NCI-H446 treated with DMSO at 0.1 percent for 48 hours (cell line): ENCODE results near the gene ZNF594.
"Not testable (repeated sequence)": the region's sequence is repeated elsewhere in the genome, so short reads cannot be mapped to it uniquely, and the experiment has no call there.

Experiments used
- DNase-seq: peaks from one replicate; lab custom pipeline; 2025; lab: John Stamatoyannopoulos, UW

Gene ZNF594

GRCh38 chr17:5201011-5201410 lies 9.3 kb upstream of the ZNF594 start:
- DNase-seq, result no peak

GRCh38 chr17:5200360-5200759 lies 8.7 kb upstream of the ZNF594 start:
- DNase-seq, result no peak

GRCh38 chr17:5198472-5198871 lies 6.8 kb upstream of the ZNF594 start:
- DNase-seq, result no peak

GRCh38 chr17:5194346-5194745 lies 2.7 kb upstream of the ZNF594 start:
- no peak for DNase-seq

GRCh38 chr17:5184288-5184687 lies 7.4 kb downstream of the ZNF594 start:
- DNase-seq, result no peak

- no peak for DNase-seq
These were observed 8.3 kb downstream of the ZNF594 start for GRCh38 chr17:5183410-5183793.

DNA sequence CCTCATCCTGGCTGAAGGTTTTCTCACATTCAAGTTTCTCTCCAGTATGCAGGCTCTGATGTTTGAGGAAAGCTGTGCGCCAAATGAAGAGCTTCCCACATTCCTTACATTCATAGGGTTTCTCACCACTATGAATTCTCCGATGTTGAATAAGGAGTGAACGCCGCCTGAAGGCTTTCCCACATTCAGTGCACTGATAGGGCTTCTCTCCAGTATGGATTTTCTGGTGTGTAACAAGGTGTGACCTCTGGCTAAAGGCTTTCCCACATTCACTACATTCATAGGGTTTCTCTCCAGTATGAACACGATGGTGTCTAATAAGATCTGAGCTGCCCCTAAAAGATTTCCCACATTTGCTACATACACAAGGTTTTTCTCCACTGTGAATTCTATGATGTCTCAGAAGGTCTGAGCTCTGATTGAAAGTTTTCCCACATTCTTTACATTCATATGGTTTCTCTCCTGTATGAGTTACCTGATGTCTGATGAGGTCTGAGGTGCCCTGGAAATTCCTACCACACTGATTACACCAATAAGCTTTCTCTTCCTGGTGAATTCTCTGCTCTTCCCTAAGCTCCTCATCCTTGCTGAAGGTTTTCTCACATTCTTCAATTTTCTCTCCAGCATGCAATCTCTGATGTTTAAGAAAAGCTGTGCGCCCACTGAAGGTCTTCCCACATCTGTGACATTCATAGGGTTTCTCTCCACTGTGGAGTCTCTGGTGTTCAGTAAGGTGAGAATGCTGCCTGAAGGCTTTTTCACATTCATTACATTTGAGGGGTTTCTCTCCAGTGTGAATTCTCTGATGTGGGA lies 8.9 kb downstream of the ZNF594 start:
- DNase-seq, result no peak

GRCh38 chr17:5181509-5182305 lies 10.0 kb downstream of the ZNF594 start:
- no peak for DNase-seq

DNA sequence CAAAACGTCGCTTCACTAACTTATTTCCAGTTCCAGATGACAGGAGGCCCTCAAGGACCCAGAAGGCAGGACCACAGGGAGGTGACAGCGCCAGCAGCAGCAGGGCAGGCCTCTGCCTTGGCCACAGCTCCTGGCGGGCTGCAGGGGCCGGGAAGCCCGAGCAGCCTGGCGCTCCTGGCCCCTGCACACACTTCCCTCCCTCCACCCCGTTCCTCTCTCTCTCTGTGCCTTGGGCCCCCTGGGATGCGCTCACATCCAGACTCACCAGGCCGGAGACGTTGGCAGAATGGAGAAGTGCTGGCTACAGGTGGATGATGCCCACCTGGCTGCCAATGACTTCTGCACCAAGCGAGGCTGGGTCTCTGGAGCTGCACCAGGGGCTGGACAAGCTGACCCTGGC lies 12.7 kb downstream of the ZNF594 start:
- no peak for DNase-seq

- DNase-seq, result not testable (repeated sequence)
These were observed 16.6 kb downstream of the ZNF594 start for GRCh38 chr17:5175027-5175426.

GRCh38 chr17:5165791-5166564 lies 25.7 kb downstream of the ZNF594 start:
- DNase-seq, result not testable (repeated sequence)

GRCh38 chr17:5164436-5164835 lies 27.2 kb downstream of the ZNF594 start:
- no peak for DNase-seq

GRCh38 chr17:5161793-5162192 lies 29.9 kb downstream of the ZNF594 start:
- not testable (repeated sequence) for DNase-seq

GRCh38 chr17:5160702-5161101 lies 31.0 kb downstream of the ZNF594 start:
- DNase-seq, result not testable (repeated sequence)

DNA sequence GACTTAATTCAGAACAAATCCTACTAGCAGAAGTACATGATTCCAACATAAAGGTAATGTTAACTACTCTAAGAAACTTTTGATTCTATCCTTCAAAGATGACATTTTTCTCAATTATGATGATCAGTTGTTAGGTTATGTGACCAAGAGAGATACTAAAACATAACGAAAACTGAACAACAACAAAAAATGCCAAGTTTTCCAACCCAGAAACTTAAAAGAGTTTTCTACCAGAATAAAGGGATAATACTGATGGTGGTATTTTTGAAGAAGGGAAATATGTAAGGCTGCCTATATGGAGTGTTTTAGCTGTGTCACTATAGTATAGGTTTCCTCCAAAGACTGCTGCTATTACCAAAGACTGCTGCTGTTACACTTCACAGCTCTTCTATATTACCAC lies 45.5 kb downstream of the ZNF594 start:
- not testable (repeated sequence) for DNase-seq

GRCh38 chr17:5142877-5143276 lies 48.8 kb downstream of the ZNF594 start:
- DNase-seq, result not testable (repeated sequence)

DNA sequence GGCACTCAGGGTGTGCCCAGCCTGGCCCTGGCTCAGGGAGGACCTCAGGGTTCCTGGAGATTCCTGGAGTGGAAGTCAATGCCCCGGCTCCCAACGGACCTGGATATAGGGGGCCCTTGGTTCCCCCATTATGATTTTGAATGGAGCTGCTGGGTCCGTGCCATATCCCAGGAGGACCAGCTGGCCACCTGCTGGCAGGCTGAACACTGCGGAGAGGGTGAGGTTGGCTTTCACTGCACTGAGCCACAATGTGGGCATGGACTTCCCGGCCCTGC lies 52.3 kb downstream of the ZNF594 start:
- DNase-seq, result no peak

GRCh38 chr17:5138616-5139457 lies 52.8 kb downstream of the ZNF594 start:
- DNase-seq, result no peak

DNA sequence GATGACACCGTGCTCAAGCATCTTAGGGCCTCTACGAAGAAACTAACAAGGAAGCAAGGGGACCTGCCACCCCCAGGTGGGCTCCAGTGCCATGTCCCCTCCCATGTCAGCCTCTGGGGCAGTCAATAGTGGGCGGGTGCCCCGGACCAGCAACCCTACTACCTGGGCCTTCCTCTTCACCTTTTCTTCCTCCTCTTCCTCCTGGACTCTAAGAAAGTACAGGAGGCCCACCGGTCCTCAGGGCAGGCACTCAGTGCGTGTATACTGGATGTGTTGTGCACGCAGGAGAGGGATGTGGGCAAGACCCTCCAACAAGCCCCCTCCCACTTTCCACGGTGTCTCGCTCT lies 53.5 kb downstream of the ZNF594 start:
- DNase-seq, result not testable (repeated sequence)

GRCh38 chr17:5137511-5138197 lies 54.0 kb downstream of the ZNF594 start:
- DNase-seq, result not testable (repeated sequence)
